Diencephalon (tissue), 1 donor: ENCODE data around the gene FAM171A1. TPM values are rescaled to one million over a fixed set of nuclear protein-coding genes. Genes with fewer than 3 reads are reported as not detected.

Experiments used
- small RNA-seq: library from RNA; depleted of rRNA; stranded (forward); fragments of <200 nt; gene quantifications from one replicate; pipeline ENCODE3, GENCODE V24; 2014
- total RNA-seq: library from RNA; depleted of rRNA; stranded (reverse); fragments of >200 nt; gene quantifications from one replicate; pipeline ENCODE4 v1.2.3, GENCODE V29; 2014

The FAM171A1 gene
- total RNA-seq: 35.1 TPM

GRCh38 chr10:15370856-15371701 is at the start of gene FAM171A1:
Gene FAM171A1, minus strand, starts transcription at chr10:15371289. Its CDS starts 237 bp downstream, at chr10:15371052.

GRCh38 chr10:15168291-15168785 is 202.8 kb downstream of the FAM171A1 start, which contains the start of gene NMT2:
Gene NMT2, minus strand, starts transcription at chr10:15168693. Its CDS starts 81 bp downstream, at chr10:15168612.

Small RNA genes within 50 kb of the gene (small RNA-seq; reads per million reads assigned to genes)
- not detected for gene AL590365.1

Other genes starting within 250 kb of the FAM171A1 start
- 38.1 TPM for gene NMT2, start 202.6 kb downstream of the FAM171A1 start, total RNA-seq